GM19438 (cell line): ENCODE measurements around the gene CCDC59.
A peak's percentile ranks its signal among the peaks of the same experiment; 100 is the strongest.
"Not testable (repeated sequence)": the region's sequence is repeated elsewhere in the genome, so short reads cannot be mapped to it uniquely, and the experiment has no call there.

ENCODE experiments used
- ATAC-seq: cut with Tn5 transposase; IDR thresholded peaks from one replicate; pipeline ENCODE4 v1.9.1; 2021; ENCODE audit warnings: low read depth; ENCODE audit not compliant: unreplicated experiment

CCDC59 gene, protein sequence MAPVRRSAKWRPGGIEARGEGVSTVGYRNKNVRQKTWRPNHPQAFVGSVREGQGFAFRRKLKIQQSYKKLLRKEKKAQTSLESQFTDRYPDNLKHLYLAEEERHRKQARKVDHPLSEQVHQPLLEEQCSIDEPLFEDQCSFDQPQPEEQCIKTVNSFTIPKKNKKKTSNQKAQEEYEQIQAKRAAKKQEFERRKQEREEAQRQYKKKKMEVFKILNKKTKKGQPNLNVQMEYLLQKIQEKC

DNA sequence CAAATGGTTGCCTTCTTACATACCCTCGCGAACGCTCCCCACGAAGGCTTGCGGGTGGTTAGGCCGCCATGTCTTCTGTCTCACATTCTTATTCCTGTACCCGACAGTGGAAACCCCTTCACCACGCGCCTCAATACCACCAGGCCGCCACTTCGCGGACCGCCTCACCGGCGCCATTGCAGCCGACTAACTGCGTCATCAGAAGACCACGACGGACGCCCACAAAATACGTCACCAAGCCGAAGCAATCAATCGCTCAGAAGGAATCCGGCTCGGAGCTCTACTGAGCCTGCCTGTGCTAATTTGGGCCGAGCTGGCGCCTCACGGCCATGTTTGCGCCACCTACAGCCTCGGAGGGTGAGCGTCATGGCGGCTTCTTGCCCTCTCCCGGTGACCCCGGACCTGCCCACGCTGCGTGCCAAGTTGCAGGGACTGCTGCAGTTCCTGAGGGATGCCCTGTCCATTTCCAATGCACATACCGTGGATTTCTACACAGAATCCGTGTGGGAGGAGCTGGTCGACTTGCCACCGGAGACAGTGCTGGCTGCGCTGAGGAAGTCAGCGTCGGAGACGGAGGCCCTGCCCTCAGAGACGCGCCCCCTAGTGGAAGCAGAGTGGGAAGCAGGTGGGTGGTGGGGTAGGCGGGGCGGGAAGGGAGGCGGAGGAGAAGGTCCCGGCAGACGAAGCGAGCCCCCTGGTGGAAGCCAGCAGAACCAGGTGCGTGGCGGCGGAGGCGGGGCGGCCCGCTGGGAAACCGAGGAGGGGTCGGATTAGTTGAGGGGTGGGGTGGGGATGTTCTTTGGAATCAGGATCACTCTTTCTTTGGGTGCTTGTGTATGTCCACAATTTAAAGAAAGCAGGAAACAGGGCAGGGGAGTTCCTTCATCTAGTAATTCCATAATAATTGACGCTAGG is at the start of gene CCDC59, which contains the start of gene METTL25:
Gene CCDC59 (minus strand): TSS at position 188 of the 915 bp plus-strand sequence. CDS start 11 bp downstream, at position 177.
Gene METTL25 (plus strand): TSS at position 330 of the 915 bp plus-strand sequence. CDS start 37 bp downstream, at position 367.
- ATAC-seq = peak; percentile 95

GRCh38 chr12:82407481-82407880 is 49.3 kb upstream of the CCDC59 start:
- no peak for ATAC-seq

DNA sequence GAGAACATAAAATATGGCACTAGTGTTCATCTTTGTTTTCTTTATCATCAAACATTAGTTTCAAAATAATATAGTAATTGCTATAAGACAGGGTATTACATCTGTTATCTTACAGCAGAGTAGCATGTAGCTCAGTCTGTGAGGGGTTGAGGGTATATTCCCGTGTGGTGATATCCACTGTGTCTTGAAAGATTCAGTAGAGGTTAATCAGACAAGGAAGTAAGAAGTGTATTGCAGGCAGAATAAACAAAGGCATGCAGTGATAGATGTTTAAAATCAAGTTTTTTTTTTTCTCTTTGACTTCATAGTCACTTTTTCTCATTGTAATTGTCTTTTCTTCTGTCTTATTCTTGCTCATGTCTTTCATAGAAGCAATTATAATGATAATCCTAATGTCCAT is 48.5 kb upstream of the CCDC59 start:
- ATAC-seq = no peak

GRCh38 chr12:82400819-82401218 is 42.6 kb upstream of the CCDC59 start:
- ATAC-seq = no peak

- no peak for ATAC-seq
Observed at GRCh38 chr12:82398879-82399278, 40.7 kb upstream of the CCDC59 start.

GRCh38 chr12:82383930-82384552 is 25.9 kb upstream of the CCDC59 start:
- no peak for ATAC-seq

DNA sequence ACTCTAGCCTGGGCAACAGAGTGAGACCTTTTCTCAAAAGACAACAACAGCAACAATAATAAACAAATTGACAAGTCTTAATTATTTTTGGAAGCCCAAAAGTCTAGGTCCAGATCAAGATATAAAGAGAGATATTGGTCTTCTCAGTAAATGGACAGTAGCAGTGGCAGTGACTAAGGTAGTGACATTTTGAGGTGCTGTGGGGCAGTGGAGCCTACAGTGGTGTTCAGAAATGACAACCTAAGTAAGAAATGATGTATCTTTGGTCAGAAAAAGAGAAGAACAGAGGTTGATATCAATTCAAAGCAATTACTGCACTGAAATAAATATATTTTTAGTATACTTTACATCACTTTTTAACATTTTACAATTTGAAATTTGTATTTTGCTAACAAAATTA is 20.8 kb upstream of the CCDC59 start:
- no peak for ATAC-seq

GRCh38 chr12:82375201-82375600 is 17.0 kb upstream of the CCDC59 start:
- no peak for ATAC-seq

GRCh38 chr12:82366197-82366596 is 8.0 kb upstream of the CCDC59 start:
- no peak for ATAC-seq

DNA sequence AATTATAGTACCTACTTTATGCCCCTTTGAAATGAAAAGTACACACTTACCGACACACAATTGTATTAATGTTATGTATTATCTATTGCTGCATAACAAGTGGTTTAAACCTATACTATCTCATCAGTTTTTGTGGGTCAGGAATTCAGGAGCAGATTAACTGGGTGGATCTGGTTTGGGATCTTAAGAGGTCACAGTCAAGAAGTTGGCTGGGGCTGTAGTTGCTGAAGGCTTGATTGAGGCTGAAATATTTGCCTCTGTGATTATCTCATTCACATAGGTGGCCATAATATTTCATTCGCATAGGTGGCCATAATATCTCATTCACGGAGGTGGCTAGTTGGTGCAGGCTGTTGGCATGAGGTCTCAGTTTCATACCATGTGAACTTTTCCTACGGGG is 5.8 kb upstream of the CCDC59 start:
- ATAC-seq = no peak

DNA sequence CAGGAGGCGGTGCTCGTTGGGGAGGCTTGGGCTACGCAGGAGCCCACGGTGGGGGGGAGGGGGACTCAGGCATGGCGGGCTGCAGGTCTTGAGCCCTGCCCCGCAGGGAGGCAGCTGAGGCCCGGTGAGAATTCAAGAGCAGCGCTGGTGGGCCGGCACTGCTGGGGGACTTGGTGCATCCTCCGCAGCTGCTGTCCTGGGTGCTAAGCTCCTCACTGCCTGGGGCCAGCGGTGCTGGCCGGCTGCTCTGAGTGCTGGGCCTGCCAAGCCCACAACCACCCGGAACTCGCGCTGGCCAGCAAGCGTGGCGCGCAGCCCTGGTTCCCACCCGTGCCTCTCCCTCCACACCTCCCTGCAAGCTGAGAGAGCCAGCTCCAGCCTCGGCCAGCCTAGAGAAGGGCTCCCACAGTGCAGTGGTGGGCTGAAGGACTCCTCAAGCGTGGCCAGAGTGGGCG is 3.3 kb upstream of the CCDC59 start:
- ATAC-seq = no peak

GRCh38 chr12:82360834-82361233 is 2.6 kb upstream of the CCDC59 start:
- ATAC-seq = not testable (repeated sequence)

DNA sequence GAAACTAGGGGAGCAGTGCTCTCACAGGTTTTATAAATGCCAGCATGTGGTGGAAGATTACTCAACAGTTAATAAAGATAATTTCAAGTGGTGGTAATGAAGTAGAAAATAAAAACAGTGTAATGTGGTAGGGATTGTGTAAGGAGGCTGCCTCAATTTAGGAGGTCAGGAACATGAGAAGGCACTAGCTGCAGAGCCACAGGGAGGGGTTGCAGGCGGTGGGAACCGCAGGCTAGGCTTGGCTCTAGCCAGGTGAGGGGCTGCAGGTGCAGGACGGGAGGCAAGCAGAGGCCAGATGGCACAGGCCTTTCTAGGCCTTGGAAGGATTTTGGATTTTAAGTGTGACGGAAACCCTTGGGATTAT is 910 bp upstream of the CCDC59 start:
- ATAC-seq = peak; percentile 25

GRCh38 chr12:82357845-82358199 is 365 bp downstream of the CCDC59 start:
- no peak for ATAC-seq

DNA sequence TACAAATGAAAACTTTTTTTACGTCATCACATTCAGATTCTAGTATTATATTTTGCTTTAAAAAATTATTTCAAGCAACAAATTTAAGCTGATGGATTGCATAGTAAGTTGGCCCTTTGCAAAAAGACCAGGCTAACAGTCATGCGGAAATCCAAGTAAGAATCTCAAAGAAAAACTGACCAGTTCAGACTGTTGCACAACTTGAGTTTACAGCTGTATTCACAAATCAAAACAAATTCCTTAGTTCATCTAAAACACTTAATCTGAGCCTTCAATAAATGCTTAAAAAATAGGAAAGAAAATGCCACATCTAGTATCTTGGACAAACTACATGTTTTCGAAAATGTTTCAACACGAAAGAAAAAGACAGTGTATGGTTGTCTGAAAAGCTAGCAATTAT is 847 bp downstream of the CCDC59 start:
- no peak for ATAC-seq

GRCh38 chr12:82351390-82351789 is 6.8 kb downstream of the CCDC59 start:
- ATAC-seq = no peak

GRCh38 chr12:82350161-82350560 is 8.0 kb downstream of the CCDC59 start:
- no peak for ATAC-seq

DNA sequence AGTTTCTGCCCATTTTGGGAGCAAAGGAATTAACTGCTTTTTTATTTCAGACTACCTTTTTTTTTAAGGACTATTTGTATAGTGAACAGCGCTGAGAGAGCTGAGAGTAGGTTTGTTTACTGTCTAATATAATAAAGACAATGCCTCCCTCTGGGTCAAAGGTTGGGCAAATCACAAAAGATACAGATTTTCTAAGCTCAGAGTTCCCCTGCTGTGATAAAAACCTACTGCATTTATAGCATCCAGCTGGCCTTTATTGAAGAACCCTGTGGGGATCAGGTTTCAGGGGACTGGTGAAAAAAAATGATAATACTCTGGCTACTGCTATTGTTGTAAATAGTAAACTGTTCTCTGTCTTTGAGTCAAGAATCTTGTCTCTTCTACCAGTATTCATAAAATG is 28.7 kb downstream of the CCDC59 start:
- ATAC-seq = no peak

- ATAC-seq = no peak
Observed at GRCh38 chr12:82327861-82328260, 30.3 kb downstream of the CCDC59 start.

GRCh38 chr12:82326905-82327503 is 31.2 kb downstream of the CCDC59 start:
- no peak for ATAC-seq
